Inflammatory macrophage (primary cell): ENCODE results near the gene GABRD.

Experiments
- DNase-seq, 2 donors: peaks; one replicate each; pipeline ENCODE4 v3.0.0-alpha.2; 2020 to 2022

The GABRD gene

DNA sequence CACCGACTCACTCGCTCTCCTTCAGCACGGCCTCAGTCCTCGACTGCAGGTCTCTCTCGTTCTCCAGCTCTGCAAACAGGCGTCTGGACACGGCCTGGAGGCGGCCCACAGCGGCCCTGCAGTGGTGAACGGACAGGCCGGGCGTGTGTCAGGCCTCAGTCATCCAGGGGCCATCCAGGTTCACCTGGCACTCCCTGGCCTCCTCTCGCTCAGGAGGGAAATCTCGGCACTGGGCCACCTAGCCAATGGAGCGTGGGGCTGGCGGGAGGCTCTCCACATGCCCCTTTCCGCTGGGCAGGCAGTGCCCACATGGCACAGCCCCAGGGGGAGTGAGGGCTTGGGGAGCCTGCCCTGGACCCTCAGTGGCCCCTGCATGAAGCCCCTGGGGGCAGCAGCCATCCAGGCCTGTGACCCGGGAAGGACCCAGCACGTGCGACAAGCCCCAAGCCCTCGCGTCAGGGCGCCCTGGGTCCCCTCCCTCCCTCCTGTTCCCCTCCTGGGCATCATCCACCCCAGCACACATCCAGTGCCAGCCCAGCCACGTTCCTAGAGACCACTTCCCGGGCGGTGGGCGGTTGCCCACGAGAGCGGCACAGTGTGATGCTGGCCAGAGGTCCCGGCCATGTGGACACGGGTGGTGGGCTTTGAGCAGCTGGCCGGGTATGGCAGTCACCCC, 33.6 kb upstream of the GABRD start:
- DNase-seq = no peak

DNA sequence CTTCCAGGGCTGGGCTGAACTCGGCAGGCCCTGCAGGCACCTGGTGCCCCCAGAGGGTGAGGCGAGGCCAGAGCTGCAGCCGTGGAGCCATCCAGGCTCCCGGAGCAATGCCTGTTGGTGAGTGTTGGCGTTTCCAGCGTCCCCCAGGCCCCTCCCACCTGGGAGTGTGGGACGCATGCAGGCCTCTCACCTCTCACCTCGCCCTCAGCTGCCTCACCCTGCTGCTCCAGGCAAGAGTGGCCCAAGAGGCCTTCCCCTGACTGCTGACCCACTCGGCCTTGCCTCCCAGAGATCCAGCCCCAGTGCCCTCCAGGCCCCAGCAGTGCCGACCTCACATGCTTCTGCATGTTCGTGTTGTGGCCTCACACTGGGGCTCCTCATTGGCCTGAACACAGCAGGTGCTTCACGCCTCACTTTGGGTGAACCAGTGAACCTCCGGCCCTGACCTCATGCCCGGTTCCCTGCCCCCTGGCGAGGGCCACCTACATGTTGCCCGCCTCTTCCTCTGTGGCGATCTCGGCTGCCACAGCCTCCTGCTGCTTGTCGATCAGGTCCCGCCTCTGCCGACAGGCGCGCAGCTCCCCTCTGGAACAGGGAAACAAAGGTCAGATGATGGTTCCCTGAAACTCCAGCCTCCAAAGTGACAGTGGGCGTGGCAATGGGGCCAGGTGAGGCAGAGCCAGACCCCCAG, 32.5 kb upstream of the GABRD start:
- DNase-seq = no peak

DNA sequence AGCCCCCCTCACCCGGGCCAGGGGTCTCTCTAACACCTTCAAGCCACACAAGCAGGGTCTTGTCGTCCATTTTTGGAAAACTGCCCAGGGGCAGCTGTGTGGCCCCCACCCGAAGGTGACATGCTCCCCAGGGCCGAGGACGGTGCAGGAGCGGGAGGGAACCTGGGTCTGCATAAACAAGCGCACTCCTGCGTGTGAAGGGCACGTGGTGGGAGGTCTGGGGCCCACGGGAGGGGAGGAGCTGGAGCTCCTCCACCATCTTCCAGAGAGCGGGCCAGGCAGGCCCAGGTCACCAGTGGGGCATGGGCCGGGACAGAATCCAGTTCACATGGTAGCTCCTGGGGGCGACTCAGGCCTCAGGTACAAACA, 32.0 kb upstream of the GABRD start:
- DNase-seq = no peak

GRCh38 chr1:1988061-1988945, 30.8 kb upstream of the GABRD start:
- DNase-seq = no peak

GRCh38 chr1:1989102-1989542, 30.0 kb upstream of the GABRD start:
- DNase-seq = no peak

GRCh38 chr1:1989789-1990188, 29.4 kb upstream of the GABRD start:
- no peak for DNase-seq

- no peak for DNase-seq
Observed at GRCh38 chr1:1990222-1990621, 28.9 kb upstream of the GABRD start.

GRCh38 chr1:1994536-1994935, 24.6 kb upstream of the GABRD start:
- no peak for DNase-seq

- peak; percentile 76 to 86 for DNase-seq
Observed at GRCh38 chr1:1996207-1996651, 22.9 kb upstream of the GABRD start.

- no peak for DNase-seq
Observed at GRCh38 chr1:1997576-1997975, 21.6 kb upstream of the GABRD start.

- no peak for DNase-seq
Observed at GRCh38 chr1:2000432-2000831, 18.7 kb upstream of the GABRD start.

DNA sequence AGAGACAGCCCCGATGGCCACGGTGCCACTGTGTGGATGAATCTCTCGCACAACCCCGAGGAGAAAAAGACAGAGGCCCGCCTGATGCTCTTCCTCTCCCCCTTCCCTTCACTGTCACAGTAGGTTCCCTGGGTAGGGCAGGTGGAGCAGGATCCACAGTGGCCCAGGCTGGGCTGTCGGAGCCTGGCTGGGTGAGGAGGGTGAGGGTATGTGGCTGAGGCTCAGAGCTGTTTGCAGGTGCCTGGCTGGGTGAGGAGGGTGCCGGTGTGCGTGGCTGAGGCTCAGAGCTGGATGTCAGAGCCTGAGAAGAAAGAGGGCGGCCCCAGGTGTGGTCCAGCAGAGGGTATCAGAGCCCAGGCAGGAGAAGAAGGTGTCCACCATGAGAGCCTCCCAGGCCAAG, 18.3 kb upstream of the GABRD start:
- DNase-seq = no peak

DNA sequence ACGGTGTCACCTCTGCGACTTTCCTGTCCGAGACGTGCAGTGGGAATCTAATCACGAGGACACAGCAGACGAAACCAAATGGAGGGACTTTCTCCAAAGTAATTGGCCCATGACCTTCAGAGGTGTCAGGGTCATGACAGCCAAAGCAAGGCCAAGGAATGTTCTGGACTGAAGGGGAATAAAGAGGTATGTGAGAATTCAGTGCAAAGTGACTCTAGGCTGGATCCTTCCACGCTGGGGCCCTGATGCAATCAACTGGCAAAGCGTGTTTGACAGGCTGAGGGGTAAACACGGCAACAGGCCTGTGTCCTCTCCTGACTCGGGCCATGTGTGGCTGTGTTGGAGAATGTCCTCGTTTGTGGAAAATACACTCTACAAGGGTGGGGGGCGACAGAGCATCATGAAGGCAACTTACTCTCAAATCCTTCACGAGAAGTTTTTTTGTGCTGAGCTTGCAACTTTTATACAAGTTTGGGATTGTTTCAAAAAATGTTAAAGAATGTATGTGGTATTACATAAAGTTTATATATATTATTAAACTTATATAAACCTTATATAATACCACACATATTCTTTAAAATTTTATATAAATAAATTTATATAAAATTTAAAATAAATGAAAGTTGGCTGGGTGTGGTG, 17.3 kb upstream of the GABRD start:
- DNase-seq = no peak

- no peak for DNase-seq
Observed at GRCh38 chr1:2003541-2004131, 15.5 kb upstream of the GABRD start, which contains the start of gene CFAP74. TSS of gene CFAP74 (minus strand) at chr1:2003786. CDS start at chr1:1990956, 12,830 bp downstream.

DNA sequence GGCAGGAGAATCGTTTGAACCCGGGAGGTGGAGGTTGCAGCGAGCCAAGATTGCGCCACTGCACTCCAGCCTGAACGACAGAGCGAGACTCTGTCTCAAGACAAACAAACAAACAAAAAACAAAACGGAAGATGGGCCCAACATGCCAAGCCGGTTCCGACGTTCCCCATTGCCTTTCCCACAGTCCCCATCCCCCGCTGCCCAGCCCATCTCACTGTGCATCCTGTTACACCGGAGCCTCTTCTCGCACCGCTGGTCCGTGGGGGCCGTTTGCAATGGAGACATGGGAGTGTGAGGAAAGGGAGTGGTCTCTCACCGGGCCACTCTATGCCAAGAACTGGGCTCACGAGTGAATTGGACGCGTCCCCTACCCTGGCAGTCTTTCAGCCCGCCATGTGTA, 14.3 kb upstream of the GABRD start:
- no peak for DNase-seq

DNA sequence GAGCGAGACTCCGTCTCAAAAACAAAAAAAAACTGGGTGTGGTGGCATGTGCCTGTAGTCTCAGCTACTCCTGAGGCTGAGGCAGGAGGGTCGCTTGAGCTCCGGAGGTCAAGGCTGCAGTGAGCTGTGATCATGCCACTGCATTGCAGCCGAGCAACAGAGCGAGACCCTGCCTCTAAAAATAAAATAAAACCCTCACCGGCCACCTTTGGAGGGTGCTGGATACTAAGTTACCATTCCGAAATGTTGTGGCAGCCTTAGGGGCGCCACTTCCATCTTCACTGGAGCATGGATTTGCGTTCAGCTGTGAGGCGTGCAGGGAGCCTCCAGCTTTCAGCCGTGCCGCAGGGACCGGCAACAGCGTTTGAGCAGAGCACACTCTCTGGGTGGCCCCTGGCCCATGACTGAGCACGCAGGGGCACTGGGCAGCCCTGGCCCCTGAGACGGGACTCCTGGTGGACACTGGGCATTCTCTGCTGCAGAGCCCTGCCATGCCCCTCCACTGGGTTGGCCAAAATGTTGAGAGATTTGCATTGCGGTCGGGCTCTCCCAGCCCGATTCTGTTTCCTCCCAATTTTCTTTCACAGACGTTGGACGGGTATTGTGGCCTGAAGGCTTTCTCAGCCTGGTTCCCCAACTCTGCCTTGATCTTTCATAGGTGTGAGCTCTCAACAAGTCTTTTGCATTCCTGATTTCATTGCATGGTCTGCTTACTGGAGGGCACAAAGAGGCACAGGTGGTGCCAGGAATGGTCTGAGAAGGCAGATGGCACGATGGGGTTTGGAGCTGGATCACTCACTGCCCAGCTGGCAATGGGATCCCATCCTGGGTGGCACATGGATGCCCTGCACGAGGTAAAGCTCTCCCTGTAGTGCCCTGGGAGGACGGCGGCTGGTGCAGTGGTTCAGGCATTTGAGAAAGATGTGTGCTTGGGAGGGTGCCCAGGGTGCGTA, 9.8 kb upstream of the GABRD start:
- DNase-seq = no peak

GRCh38 chr1:2014181-2014580, 5.0 kb upstream of the GABRD start:
- no peak for DNase-seq

- DNase-seq = no peak
Observed at GRCh38 chr1:2014741-2015735, 4.1 kb upstream of the GABRD start.

- DNase-seq = no peak
Observed at GRCh38 chr1:2016123-2016522, 3.0 kb upstream of the GABRD start.
